ENCODE results near the gene MARS1.

DNA sequence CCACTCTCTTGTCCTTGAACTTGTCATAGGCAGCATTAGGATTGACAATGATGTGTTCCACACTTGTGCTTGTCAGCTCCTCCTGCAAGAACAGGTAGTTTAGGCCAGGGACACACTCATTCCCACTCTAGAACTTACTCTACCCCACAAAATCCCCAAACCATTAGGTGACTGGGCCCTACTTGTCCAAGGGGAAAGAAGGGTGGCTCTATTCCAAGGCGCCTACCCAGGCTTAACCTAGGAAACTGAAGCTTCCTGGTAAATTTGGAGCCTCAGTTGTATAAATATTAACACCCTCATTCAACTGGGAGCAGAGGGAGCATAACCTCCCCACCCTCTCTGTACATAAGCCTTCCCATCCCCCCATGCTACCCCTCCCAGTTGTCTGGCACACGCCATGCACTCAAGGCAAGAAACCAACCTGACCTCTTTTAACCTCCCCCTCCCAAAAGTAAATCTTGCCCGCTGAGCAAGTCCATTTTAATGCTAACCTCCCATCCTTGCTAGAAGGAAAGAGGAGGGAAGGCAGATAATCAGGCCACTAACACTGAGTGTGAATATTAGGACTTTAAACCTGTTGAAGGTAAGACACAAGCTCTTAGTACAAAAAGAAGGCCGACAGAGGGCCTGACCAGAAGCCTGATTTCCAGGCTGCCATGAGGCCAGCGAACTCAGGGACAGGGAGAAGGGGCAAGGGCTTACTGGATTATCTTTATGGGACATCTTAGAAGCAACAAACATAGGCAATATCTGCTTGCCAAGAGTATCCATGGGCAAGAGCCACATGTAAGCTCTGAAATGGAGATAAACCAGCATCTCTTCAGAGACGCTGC is 48.1 kb downstream of the MARS1 start:
- TF ChIP-seq EP300 (IDR thresholded peaks at IDR 0.05), result no peak
- TF ChIP-seq, protein P1, sequence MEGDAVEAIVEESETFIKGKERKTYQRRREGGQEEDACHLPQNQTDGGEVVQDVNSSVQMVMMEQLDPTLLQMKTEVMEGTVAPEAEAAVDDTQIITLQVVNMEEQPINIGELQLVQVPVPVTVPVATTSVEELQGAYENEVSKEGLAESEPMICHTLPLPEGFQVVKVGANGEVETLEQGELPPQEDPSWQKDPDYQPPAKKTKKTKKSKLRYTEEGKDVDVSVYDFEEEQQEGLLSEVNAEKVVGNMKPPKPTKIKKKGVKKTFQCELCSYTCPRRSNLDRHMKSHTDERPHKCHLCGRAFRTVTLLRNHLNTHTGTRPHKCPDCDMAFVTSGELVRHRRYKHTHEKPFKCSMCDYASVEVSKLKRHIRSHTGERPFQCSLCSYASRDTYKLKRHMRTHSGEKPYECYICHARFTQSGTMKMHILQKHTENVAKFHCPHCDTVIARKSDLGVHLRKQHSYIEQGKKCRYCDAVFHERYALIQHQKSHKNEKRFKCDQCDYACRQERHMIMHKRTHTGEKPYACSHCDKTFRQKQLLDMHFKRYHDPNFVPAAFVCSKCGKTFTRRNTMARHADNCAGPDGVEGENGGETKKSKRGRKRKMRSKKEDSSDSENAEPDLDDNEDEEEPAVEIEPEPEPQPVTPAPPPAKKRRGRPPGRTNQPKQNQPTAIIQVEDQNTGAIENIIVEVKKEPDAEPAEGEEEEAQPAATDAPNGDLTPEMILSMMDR (IDR thresholded peaks at IDR 0.05), result no peak

Data from stomach (tissue), 4 donors.